Hematopoietic multipotent progenitor cell treated with erythropoietin and hydrocortisone succinate and interleukin-3 and kit ligand, for 15 days (in vitro differentiated cells): Measurements from ENCODE around the gene PTPN23.
"Not testable (repeated sequence)": the region's sequence is repeated elsewhere in the genome, so short reads cannot be mapped to it uniquely, and the experiment has no call there.

Experiments
- DNase-seq: peaks from one replicate; pipeline ENCODE4 v3.0.0-alpha.2; 2015; ENCODE audit warnings: low spot score

PTPN23 gene

DNA sequence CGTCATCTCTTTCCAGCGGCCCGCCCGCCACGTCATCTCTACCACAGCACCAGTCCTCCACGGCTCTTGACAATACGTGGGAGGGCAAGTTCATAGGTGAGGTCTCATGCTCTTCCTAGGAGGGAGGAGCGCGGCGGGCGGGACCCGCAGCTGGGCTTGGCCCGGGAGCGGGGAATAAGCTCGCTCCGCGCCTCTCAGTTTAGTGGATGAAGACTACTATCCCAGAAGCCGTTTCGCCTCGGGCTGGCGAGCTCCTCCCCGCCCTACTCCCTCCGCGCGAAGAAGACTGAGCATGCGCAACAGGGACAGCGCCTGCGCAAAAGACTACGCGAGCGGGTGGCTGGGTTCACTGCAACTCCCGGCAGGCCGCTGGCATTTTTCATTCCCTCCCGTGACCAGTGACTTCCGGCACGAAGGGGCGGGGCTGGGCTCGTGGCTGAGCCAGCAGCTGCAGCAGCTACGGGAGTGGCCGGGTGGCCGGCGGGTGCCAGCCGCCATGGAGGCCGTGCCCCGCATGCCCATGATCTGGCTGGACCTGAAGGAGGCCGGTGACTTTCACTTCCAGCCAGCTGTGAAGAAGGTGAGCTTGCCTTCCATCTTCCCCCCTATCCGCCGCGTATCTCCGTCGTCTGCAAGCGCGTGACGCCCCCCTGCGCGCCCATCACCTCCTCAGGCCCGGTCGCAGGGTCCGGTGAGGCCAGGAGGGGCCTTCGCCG lies at the start of gene PTPN23:
Gene PTPN23, plus strand, starts transcription at position 421 of the 716 bp plus-strand sequence. Its CDS starts 76 bp downstream, at position 497.
- DNase-seq = peak; percentile 100

GRCh38 chr3:47333907-47334306 lies 46.9 kb upstream of the PTPN23 start:
- no peak for DNase-seq

DNA sequence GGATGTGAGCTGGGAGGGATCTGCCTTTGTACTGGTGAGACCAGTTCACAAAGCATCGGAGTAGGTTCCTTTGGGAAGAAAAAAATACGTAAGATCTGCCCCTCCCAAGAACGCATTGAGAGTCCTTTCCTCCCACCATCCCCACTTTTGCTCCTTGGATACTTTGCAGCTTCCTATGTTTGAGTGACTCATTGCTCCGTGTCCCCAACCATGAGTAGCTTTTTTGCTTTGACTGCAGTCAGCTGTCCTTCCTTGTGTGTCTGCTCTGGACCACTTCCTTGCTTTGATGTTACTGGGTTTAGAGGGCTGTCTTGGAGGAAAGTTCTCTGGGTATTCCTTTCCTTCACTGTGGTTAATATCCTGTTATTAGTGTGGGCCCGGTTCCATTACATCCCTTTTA lies 43.2 kb upstream of the PTPN23 start:
- DNase-seq = no peak

DNA sequence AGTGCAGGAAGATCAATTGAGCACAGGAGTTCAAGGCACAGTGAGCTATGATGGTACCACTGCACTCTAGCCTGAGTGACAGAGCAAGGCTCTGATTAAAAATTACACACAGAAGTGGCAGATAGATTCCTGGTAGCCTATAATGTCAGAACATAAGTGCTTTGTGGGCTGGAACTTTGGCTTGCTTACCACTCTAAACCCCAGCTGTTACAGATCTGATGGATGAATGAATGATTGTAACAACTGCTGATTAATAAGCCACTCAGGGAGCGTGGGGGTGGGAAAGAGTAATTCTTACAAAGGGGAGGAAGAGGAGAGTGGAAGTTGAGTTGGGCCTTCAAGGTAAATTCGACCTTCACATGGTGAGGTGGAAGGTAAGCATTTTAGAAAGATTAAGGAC lies 40.9 kb upstream of the PTPN23 start:
- no peak for DNase-seq

DNA sequence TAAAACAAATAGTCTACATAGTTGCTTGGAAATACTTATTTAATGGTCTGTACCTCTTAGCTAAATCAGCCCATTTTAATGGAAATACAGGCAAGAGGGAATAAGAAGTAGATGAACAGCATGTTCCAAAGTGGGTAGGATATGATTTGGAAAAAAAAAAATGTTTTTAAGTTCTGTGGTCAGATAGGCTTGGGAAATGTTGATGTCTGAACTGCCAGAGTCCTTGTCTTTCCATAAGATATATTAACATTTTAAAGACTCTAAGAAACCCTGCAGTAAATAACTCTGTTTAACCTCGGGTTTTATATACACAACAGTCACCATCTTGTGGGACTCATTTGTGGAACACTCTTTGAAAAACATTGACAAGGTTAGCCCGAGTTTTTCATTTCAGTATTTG lies 40.0 kb upstream of the PTPN23 start:
- no peak for DNase-seq

GRCh38 chr3:47342151-47342550 lies 38.7 kb upstream of the PTPN23 start:
- no peak for DNase-seq

DNA sequence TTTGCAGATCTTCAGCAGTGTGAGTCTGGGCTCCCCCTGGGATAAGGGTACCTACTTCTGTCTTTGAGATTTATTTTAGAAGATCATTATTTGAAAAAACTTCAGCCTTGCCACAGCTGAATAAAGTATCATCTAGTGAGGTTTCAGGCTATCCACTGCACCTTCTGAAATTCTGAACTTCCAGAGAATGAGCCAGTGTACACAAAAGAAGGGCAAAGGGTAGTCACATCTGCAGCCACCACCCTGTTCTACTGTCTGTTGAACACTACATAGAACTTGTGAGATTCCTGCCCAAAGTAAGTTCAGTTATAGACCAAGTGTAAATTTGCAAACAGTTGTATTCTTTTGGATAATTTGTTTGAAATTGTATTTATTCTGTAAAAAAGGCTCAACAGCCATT lies 38.0 kb upstream of the PTPN23 start:
- DNase-seq = no peak

DNA sequence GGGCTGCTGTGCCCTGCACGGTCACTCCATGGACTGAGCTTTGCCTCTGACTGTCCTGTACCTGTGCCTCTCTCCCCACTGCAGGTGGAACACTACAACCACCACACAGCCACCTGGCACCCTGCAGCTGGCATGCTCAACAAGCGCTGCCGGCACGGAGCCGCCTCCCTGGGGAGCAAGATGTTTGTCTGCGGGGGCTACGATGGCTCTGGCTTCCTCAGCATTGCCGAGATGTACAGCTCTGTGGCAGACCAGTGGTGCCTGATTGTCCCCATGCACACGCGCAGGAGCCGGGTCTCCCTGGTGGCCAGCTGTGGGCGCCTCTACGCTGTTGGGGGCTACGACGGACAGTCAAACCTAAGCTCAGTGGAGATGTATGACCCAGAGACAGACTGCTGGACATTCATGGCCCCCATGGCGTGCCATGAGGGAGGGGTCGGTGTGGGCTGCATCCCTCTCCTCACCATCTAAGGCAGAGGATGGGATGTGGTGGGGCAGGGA lies 37.3 kb upstream of the PTPN23 start:
- no peak for DNase-seq

DNA sequence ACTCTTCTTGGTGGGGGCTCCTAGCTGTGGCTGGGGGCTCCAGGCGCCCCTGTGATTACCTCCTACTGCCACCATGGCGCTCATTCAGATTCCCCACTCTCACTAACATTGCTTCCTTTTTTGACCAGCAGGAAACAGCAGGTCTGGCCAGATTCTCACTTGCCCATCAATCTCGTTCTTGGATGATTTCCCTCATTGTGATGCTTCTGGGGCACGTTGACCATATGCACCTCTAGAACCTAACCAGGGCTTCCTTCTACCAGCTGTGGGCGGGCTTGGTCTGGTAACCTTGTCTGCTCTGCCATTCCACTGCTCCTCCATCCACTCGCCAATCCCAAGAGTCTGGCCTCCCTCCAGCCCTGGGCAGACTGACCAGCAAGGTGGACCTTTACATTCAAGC lies 35.9 kb upstream of the PTPN23 start:
- no peak for DNase-seq

DNA sequence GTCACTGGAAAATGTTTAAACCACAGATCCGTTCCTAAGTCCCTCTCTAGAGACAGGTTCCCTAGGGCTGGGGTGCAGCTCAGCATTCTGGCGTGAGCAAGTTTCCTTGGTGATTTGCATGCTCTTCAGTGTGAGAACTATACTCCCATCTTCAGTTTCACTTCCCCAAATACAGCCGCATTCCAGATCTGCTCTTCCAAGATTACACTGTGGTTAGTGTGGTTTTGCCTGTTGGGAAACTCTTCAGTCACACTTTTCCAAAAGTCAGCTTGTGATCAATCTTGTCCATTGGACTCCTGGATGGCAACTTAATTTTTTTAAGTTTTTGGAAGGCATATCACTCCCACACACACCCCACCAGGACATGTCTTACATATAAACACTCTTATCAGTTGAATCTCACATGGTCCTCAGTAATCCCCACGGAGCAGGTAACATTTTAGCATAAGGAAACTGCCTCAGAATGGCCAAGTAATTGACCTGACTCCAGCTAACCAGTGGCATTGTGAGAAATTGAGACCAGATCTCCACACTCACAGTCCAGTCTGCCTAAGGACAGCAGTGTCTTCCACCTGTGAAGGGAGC lies 33.5 kb upstream of the PTPN23 start:
- no peak for DNase-seq

GRCh38 chr3:47348411-47349154 lies 32.2 kb upstream of the PTPN23 start:
- no peak for DNase-seq

GRCh38 chr3:47355010-47355409 lies 25.8 kb upstream of the PTPN23 start:
- DNase-seq = no peak

- DNase-seq = no peak
These were observed 24.6 kb upstream of the PTPN23 start for GRCh38 chr3:47356201-47356600.

- no peak for DNase-seq
These were observed 21.5 kb upstream of the PTPN23 start for GRCh38 chr3:47359323-47359722.

GRCh38 chr3:47360110-47360517 lies 20.7 kb upstream of the PTPN23 start:
- not testable (repeated sequence) for DNase-seq

DNA sequence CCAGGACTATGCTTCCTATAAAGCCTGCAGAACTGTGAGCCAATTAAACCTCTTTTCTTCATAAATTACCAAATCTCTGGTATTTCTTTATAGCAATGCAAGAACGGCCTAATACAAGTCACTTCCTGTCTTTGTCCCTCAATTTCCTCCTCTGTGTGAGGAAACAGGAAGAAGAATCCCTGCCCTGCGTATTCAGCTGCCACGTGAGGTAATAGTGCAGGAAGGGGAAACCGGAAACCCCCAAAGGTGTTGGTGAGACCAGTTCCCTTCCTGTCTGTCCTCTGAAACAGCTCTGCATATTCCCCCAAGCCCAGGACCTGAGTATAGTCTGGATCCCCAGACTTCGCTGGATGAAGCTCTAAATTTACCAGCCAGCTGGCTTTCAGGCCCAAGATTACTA lies 18.1 kb upstream of the PTPN23 start:
- no peak for DNase-seq

DNA sequence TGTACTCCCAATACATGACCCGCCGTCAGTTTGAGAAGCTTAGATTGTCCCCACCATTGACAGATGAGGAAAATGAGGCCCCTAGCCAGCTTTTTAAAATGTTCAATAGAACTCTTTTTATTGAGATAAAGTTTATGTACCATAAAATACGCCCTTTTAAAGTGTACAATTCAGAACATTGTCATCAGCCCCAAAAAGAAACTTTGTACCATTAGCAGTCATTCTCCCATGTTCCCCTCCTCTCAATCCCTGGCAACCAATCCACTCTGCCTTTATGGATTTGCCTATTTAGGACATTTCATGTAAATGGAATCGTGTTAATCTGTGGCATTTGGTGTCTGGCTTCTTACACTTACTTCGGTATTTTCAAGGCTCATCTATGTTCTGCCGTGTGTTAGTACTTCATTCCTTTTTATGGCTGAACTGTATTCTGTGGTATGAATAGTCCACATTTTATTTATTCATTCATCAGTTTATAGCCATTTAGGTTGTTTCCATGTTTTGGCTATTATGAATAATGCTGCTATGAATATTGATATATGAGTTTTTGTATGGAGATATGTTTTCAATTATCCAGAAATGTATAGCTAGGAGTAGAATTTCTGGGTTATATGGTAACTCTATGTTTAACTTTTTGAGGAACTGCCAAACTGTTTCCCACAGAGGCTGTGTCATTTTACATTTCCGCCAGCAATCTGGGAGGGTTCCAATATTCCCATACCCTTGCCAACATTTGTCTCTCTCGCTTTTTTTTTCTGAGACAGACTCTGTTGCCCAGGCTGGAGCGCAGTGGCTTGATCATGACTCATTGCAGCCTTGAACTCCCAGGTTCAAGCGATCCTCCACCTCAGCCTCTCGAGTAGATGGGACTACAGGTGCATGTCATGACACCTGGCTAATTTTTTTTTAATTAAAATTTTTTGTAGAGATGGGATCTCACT lies 15.3 kb upstream of the PTPN23 start:
- no peak for DNase-seq

DNA sequence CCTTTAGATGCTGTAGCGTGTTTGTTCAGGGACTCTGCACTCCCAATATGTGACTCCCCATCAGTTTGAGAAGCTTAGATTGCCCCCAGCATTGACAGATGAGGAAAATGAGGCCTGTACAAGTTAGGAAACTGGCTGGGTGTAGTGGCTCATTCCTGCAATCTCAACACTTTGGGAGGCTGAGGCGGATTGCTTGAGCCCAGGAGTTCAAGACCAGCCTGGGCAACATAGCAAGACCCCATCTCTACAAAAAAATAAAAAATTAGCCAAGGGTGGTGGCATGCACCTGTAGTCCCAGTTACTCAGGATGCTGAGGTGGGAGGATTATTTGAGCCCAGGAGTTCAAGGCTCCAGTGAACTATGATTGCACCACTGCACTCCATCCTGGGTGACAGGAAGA lies 14.0 kb upstream of the PTPN23 start:
- DNase-seq = no peak

DNA sequence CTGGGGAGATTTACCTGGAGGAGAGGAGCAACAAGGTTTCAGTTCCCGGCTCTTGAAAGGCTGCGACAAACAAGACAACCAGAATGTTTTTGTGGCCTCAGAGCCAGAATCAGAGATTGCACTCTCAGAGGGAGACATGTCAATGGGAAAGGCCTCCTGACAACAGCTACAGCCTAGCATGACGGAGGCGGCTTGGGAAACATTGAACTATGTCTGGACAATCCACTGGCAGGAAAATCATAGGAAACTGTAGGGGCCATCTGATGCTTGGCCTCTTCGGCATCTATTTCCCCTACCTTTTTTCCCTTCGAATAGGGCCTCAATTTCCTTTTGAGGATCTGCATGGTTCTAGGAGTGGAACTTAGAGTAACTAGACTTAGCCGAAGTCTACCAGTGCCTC lies 13.2 kb upstream of the PTPN23 start:
- no peak for DNase-seq

DNA sequence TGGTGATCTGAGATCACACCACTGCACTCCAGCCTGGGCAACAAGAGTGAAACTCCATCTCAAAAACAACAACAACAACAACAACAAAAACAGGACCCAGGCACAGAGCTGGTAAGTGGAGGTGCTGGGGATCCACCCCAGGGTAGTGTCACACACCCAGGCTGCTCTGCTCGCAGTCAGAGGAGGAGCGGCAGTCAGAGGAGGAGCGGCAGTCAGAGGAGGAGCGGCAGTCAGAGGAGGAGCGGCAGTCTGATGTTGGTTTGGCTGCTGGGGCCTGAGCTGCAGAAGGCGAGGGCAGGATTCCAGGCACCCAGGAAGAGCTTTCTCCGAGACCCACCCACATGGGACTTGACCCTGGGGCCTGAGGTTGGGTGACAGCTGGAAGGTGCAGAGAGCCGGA lies 10.8 kb upstream of the PTPN23 start:
- not testable (repeated sequence) for DNase-seq

DNA sequence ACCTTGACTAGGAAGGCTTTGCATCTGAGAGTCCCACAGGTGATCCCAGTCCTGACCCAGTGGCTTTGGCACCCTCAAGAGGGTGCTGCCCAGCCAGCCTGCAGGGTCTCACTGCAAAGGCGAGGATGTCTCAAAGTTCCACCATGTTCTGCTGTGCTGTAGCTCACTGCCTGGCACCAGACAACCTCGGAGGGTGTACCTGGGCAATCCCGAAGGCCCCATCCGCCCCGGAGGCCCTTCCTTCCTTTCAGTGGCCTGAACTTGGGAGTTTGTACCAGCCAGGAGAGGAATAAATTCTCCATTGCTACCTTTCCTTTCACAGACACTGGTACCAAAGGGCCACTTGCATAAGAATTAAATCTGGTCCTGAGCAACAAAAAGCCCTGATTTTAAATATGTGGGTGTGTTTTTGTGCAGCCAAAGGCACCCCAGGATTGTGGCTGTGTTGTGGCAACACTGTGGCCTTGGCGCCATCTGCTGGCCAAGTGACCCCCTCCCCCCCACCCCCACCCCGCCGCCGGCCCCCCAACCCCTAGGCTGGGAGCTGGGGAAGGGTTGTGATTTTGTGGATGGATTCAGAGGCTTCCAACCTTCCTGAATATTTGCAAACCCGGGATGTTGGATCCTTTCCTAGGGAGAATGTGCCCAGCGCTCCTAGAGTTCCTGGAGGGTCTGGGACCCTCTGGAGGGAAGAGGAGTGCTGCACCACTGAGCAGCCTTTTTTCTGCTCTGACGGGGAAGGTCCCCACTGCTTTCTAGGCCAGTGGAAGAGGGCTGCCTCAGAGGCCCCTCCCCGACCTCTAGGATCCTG lies 9.7 kb upstream of the PTPN23 start:
- DNase-seq = peak; percentile 37
